Endothelial cell of umbilical vein (primary cell): ENCODE data around the gene SLIRP. TPM values are rescaled to one million over a fixed set of nuclear protein-coding genes. Genes with fewer than 3 reads are reported as not detected.

Experiments used
- BruUV-seq: library from RNA; stranded (reverse); fragments of 400-500 nt; replicated peaks from 2 replicates; lab custom pipeline; 2021; lab: Mats Ljungman, UMichigan
- CTCF ChIA-PET: fragments of 300-600, 350-600 bp; sonication (Branson Sonifier 250); formaldehyde crosslinking; loops from one replicate; lab custom pipeline; 2021; ENCODE audit warnings: antibody characterized with exemption, inconsistent platforms; lab: Charles Lee
- POLR2A ChIA-PET: fragments of 300-600, 350-600 bp; sonication (Branson Sonifier 250); formaldehyde crosslinking; loops from one replicate; lab custom pipeline; 2021; ENCODE audit warnings: antibody characterized with exemption, inconsistent platforms; lab: Charles Lee
- DNase-seq: peaks from one replicate; pipeline ENCODE4 v3.0.0-alpha.2; 2011; ENCODE audit warnings: low read depth, low spot score
- FAIRE-seq: peaks from 2 replicates; lab custom pipeline; 2011; peaks lifted over from hg19 to GRCh38; lab: Jason Lieb, UNC
- H2AFZ ChIP-seq: 2 replicates; pipeline ENCODE4 v1.6.0; 2012; ENCODE audit warnings: low read depth, low read length, control low read depth, inconsistent platforms
- H3K27ac ChIP-seq: 2 replicates; pipeline ENCODE4 v1.5.1; 2011; ENCODE audit warnings: low read depth, mild to moderate bottlenecking, control low read depth, low read length, moderate library complexity; ENCODE audit not compliant: insufficient read depth
- H3K27me3 ChIP-seq, 2 experiments: 2 replicates each; pipeline versions ENCODE4 v1.6.0 to v1.6.1; 2011; ENCODE audit warnings: low read length in 2 of 2, mixed read lengths in 1 of 2; ENCODE audit not compliant: control insufficient read depth in 2 of 2, insufficient read depth in 2 of 2
- H3K36me3 ChIP-seq, 2 experiments: 2 replicates in 1 of 2; 3 replicates in 1 of 2; pipeline ENCODE4 v1.5.1; 2011; ENCODE audit warnings: low read length in 2 of 2, mild to moderate bottlenecking in 1 of 2, moderate library complexity in 1 of 2; ENCODE audit not compliant: control insufficient read depth in 2 of 2, insufficient read depth in 2 of 2; ENCODE audit errors: extremely low read depth in 1 of 2
- H3K4me1 ChIP-seq: 3 replicates; pipeline ENCODE4 v1.5.1; 2011; ENCODE audit warnings: mild to moderate bottlenecking, low read length; ENCODE audit not compliant: control insufficient read depth, insufficient read depth; ENCODE audit errors: extremely low read depth
- H3K4me2 ChIP-seq: 2 replicates; pipeline ENCODE4 v1.6.1; 2011; ENCODE audit warnings: low read length, control low read depth, mixed read lengths; ENCODE audit not compliant: insufficient read depth
- H3K4me3 ChIP-seq, 3 experiments: fragments of 200-600 bp in 1 of 3; sonication (generic), shearing (Covaris generic) in 1 of 3; replicated peaks in 1 of 3; 2 replicates each; pipeline ENCODE4 v1.5.1; 2011 to 2016; ENCODE audit warnings: control low read depth in 3 of 3, low read length in 3 of 3, mild to moderate bottlenecking in 2 of 3, inconsistent platforms in 1 of 3, low read depth in 1 of 3, moderate library complexity in 1 of 3; ENCODE audit not compliant: insufficient read depth in 1 of 3
- H3K79me2 ChIP-seq: 2 replicates; pipeline ENCODE4 v1.6.0; 2012; ENCODE audit warnings: low read length, inconsistent platforms; ENCODE audit not compliant: control insufficient read depth, insufficient read depth
- H3K9ac ChIP-seq: replicated peaks from 2 replicates; pipeline ENCODE3; 2011; ENCODE audit warnings: low read length, control low read depth; ENCODE audit not compliant: insufficient read depth; ENCODE audit errors: extremely low read depth
- H3K9me1 ChIP-seq: replicated peaks from 3 replicates; pipeline ENCODE4 v1.6.0; 2011; ENCODE audit warnings: mild to moderate bottlenecking, low read length; ENCODE audit not compliant: control insufficient read depth, insufficient read depth; ENCODE audit errors: extremely low read depth
- H3K9me3 ChIP-seq: replicated peaks from 2 replicates; pipeline ENCODE4 v1.5.1; 2012; ENCODE audit warnings: low read length, inconsistent platforms; ENCODE audit not compliant: control insufficient read depth, insufficient read depth
- H4K20me1 ChIP-seq: replicated peaks from 2 replicates; pipeline ENCODE3; 2011; ENCODE audit warnings: mild to moderate bottlenecking, low read length; ENCODE audit not compliant: control insufficient read depth, insufficient read depth; ENCODE audit errors: extremely low read depth
- EZH2 ChIP-seq: IDR thresholded peaks from 2 replicates; pipeline ENCODE4 v1.6.1; 2012; ENCODE audit warnings: borderline replicate concordance, low read depth, mild to moderate bottlenecking, moderate library complexity, low read length, inconsistent platforms; ENCODE audit not compliant: severe bottlenecking
- FOS ChIP-seq: IDR thresholded peaks from 2 replicates; pipeline ENCODE4 v1.6.1; 2011; ENCODE audit warnings: mild to moderate bottlenecking, low read length, moderate library complexity, borderline replicate concordance; ENCODE audit not compliant: insufficient read depth
- JUN ChIP-seq: IDR thresholded peaks from 2 replicates; pipeline ENCODE4 v1.6.1; 2011; ENCODE audit warnings: borderline replicate concordance, low read depth; ENCODE audit not compliant: insufficient read length, insufficient read depth
- MYC ChIP-seq: IDR thresholded peaks from one replicate; pipeline ENCODE4 v1.6.1; 2011; ENCODE audit warnings: mild to moderate bottlenecking, low read depth, low read length
- POLR2AphosphoS5 ChIP-seq: IDR thresholded peaks from 2 replicates; pipeline ENCODE4 v1.6.1; 2012; ENCODE audit warnings: low read depth, mild to moderate bottlenecking, control low read depth, low read length, moderate library complexity; ENCODE audit not compliant: insufficient read depth
- dilution Hi-C: fragments of 300-500 bp; cut with MboI; formaldehyde crosslinking; loops from one replicate; pipeline ENCODE4 v1.15.0; 2019; ENCODE audit warnings: low sequenced_read_pairs; ENCODE audit not compliant: extremely low pct_ligation_motif_present
- intact Hi-C: fragments of 100-400 bp; cut with micrococcal nuclease; formaldehyde crosslinking; loops from one replicate; pipeline ENCODE4 v1.10.0; 2022
- polyA plus RNA-seq, 4 experiments: library from polyadenylated mRNA; depleted of rRNA in 3 of 4; stranded (reverse) in 3 of 4; unstranded in 1 of 4; fragments of >200 nt; gene quantifications; 2 replicates each; pipeline versions ENCODE4 v1.2.1 to v1.2.3, GENCODE V29; 2011 to 2012; ENCODE audit warnings: missing spikeins in 1 of 4
- total RNA-seq: library from RNA; stranded (reverse); gene quantifications from 2 replicates; pipeline ENCODE4 v1.2.3, GENCODE V29; 2021
- TF ChIP-seq, protein P1 (sequence below): IDR thresholded peaks from 2 replicates; pipeline ENCODE4 v1.6.1; 2011; ENCODE audit not compliant: insufficient read depth, insufficient read length

The SLIRP gene
- total and polyA plus RNA-seq, 2 donors (not counting 3 experiments of a cell fraction or from before 2014, with no cell fraction given) = 144 to 160 TPM

DNA sequence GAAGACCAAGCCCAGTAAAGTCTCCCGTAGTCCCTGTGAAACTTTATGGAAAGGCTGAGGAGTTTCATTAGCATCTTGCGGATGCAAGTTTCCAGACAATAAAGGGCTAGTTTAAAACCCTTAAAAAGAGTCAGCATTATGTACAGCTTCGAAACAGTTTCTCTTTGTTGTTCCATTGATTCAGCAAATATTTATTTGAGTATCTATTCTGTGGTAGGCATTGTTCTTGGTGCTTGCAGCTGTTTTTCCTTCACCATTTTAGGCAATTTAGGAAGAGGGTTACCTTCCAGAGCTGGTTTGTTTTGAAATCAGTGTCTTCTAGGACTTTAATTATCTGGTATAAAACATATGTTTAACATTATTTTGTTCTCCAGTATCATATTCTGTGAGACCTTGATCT, 1.5 kb downstream of the SLIRP start:
- H3K4me1 ChIP-seq = peaks cover 21% of the 10 kb centered on the region
- FAIRE-seq = no peak
- H2AFZ ChIP-seq = no peak overlapping the region
- H3K9me1 ChIP-seq = no peaks in the 10 kb centered on the region
- no peaks in the 10 kb centered on the region for H4K20me1 ChIP-seq
- peaks cover 59% of the 10 kb centered on the region for H3K79me2 ChIP-seq
- H3K4me2 ChIP-seq = peak overlapping the region; percentile 76
- DNase-seq = no peak
- ChIA-PET POLR2A (no interaction called here), CTCF (no interaction called here)
- H3K36me3 ChIP-seq = peaks cover 15 to 16% of the 10 kb centered on the region in 2 experiments
- dilution Hi-C loops (no loop called here), intact Hi-C loops (loop anchor here (2.0 to 10.0 kb wide), 2 partner anchors 51 to 155 kb away; partner anchors contain the start of gene SNW1)
- no TSS peak for BruUV-seq
- H3K4me3 ChIP-seq = peak overlapping the region in 2 of 3 experiments; percentile 4 to 98
- no peak overlapping the region for H3K27ac ChIP-seq
- TF ChIP-seq POLR2AphosphoS5 (no peak), FOS (no peak), EZH2 (no peak)
- TF ChIP-seq, protein P1, sequence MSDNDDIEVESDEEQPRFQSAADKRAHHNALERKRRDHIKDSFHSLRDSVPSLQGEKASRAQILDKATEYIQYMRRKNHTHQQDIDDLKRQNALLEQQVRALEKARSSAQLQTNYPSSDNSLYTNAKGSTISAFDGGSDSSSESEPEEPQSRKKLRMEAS = no peak
- no peaks in the 10 kb centered on the region for H3K27me3 ChIP-seq
- H3K9me3 ChIP-seq = no peaks in the 10 kb centered on the region
- no peak overlapping the region for H3K9ac ChIP-seq

DNA sequence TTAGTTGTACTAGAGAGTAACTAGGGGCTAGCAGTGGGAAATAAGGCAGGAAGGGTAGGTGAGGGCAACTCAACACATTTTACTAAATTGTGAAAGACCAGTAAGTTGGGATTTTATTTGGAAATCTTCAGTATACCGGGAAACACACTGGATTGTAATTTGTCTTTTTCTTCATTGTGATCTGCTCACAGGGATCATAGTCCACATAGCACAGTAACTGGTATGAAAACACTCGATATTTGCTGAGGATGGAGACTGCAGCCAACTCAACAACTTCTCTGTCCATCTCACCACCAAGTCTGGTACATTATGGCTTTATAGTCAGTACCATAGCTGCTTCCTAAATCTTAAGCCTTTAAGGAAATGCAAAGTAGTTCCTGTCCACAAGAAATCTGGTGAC, 2.5 kb downstream of the SLIRP start:
- dilution Hi-C loops = no loop called here
- CTCF ChIA-PET = no interaction called here
- Histone ChIP-seq H3K79me2 (peaks cover 63% of the 10 kb centered on the region), H3K9me1 (no peaks in the 10 kb centered on the region), H4K20me1 (no peaks in the 10 kb centered on the region), H3K27me3 (no peaks in the 10 kb centered on the region), H3K4me2 (no peak overlapping the region), H3K36me3 (peaks cover 19 to 21% of the 10 kb centered on the region in 2 experiments), H3K9ac (no peak overlapping the region), H3K4me3 (no peak overlapping the region), H3K4me1 (peaks cover 21% of the 10 kb centered on the region), H3K9me3 (no peaks in the 10 kb centered on the region), H2AFZ (no peak overlapping the region), H3K27ac (no peak overlapping the region)
- POLR2A ChIA-PET = no interaction called here
- intact Hi-C loops = no loop called here
- DNase-seq = no peak
- no TSS peak for BruUV-seq
- no peak for FAIRE-seq
- TF ChIP-seq MYC = no peak
- no peak for TF ChIP-seq JUN
